IPS-18c (cell line): Measurements from ENCODE around the gene DDR1.
"Not testable (repeated sequence)": the region's sequence is repeated elsewhere in the genome, so short reads cannot be mapped to it uniquely, and the experiment has no call there.

ENCODE experiments used
- H3K4me3 ChIP-seq: 2 replicates; pipeline ENCODE4 v1.7.0; 2013; ENCODE audit warnings: low read depth, mild to moderate bottlenecking, low read length, moderate library complexity; ENCODE audit not compliant: insufficient read depth
- H3K9me3 ChIP-seq: one replicate; pipeline ENCODE4 v1.6.1; 2013; ENCODE audit warnings: mild to moderate bottlenecking, low read length, moderate library complexity; ENCODE audit not compliant: control insufficient read depth, insufficient read depth

Gene DDR1

GRCh38 chr6:30901436-30901835, 17.1 kb downstream of the DDR1 start:
- no peaks in the 10 kb centered on the region for H3K9me3 ChIP-seq

GRCh38 chr6:30902196-30902595, 17.9 kb downstream of the DDR1 start:
- not testable (repeated sequence) for H3K4me3 ChIP-seq, H3K9me3 ChIP-seq

More at GRCh38 chr6:30901436-30901835, 17.1 kb downstream of the DDR1 start:
- no peak overlapping the region for H3K4me3 ChIP-seq

GRCh38 chr6:30902709-30903108, 18.4 kb downstream of the DDR1 start:
- Histone ChIP-seq H3K4me3 (no peak overlapping the region), H3K9me3 (no peaks in the 10 kb centered on the region)

- no peak overlapping the region for H3K4me3 ChIP-seq
- no peaks in the 10 kb centered on the region for H3K9me3 ChIP-seq
Measured at GRCh38 chr6:30903236-30903635, 18.9 kb downstream of the DDR1 start.

- H3K9me3 ChIP-seq = not testable (repeated sequence)
- peak overlapping the region; percentile 99; the same call in 1 of the 2 replicates for H3K4me3 ChIP-seq
Measured at GRCh38 chr6:30907290-30907757, 23.0 kb downstream of the DDR1 start.

- peak within 1 kb of the TSS; percentile 99 for H3K4me3 ChIP-seq
- H3K9me3 ChIP-seq = no peaks in the 10 kb centered on the region
Measured at GRCh38 chr6:30907758-30908591, 23.7 kb downstream of the DDR1 start, which contains the start of gene GTF2H4. Gene GTF2H4 (plus strand): TSS chr6:30908207.

GRCh38 chr6:30908700-30909099, 24.4 kb downstream of the DDR1 start:
- Histone ChIP-seq H3K9me3 (no peaks in the 10 kb centered on the region), H3K4me3 (peak overlapping the region; percentile 99)

- not testable (repeated sequence) for H3K4me3 ChIP-seq, H3K9me3 ChIP-seq
Measured at GRCh38 chr6:30910473-30910872, 26.2 kb downstream of the DDR1 start.

GRCh38 chr6:30912746-30913520, 28.6 kb downstream of the DDR1 start:
- Histone ChIP-seq H3K4me3 (no peak overlapping the region), H3K9me3 (no peaks in the 10 kb centered on the region)

- Histone ChIP-seq H3K9me3 (no peaks in the 10 kb centered on the region), H3K4me3 (peak overlapping the region; percentile 70; the same call in 1 of the 2 replicates)
Measured at GRCh38 chr6:30913721-30914075, 29.4 kb downstream of the DDR1 start.

- H3K4me3 ChIP-seq = peak within 1 kb of the TSS; percentile 70
- no peaks in the 10 kb centered on the region for H3K9me3 ChIP-seq
Measured at GRCh38 chr6:30914076-30914853, 29.9 kb downstream of the DDR1 start, which contains the start of gene VARS2. Gene VARS2 (plus strand): TSS chr6:30914238. CDS start chr6:30914837, 599 bp downstream.

GRCh38 chr6:30914854-30915590, 30.7 kb downstream of the DDR1 start:
- peak overlapping the region; percentile 70 for H3K4me3 ChIP-seq
- H3K9me3 ChIP-seq = no peaks in the 10 kb centered on the region

GRCh38 chr6:30915591-30915946, 31.2 kb downstream of the DDR1 start:
- H3K9me3 ChIP-seq = no peaks in the 10 kb centered on the region
- no peak overlapping the region; the same call in 1 of the 2 replicates for H3K4me3 ChIP-seq

- no peak overlapping the region for H3K4me3 ChIP-seq
Measured at GRCh38 chr6:30917041-30917440, 32.7 kb downstream of the DDR1 start.

GRCh38 chr6:30917487-30917886, 33.2 kb downstream of the DDR1 start:
- Histone ChIP-seq H3K9me3 (no peaks in the 10 kb centered on the region), H3K4me3 (no peak overlapping the region)

More at GRCh38 chr6:30917041-30917440, 32.7 kb downstream of the DDR1 start:
- no peaks in the 10 kb centered on the region for H3K9me3 ChIP-seq

GRCh38 chr6:30918670-30919069, 34.4 kb downstream of the DDR1 start:
- Histone ChIP-seq H3K9me3 (no peaks in the 10 kb centered on the region), H3K4me3 (no peak overlapping the region)

- Histone ChIP-seq H3K4me3 (no peak overlapping the region), H3K9me3 (peaks cover 1% of the 10 kb centered on the region)
Measured at GRCh38 chr6:30922447-30922852, 38.1 kb downstream of the DDR1 start.
